Dedifferentiated amniotic fluid mesenchymal stem cell (primary cell): ENCODE data around the gene PSMG3.
"Not testable (repeated sequence)": the region's sequence is repeated elsewhere in the genome, so short reads cannot be mapped to it uniquely, and the experiment has no call there.

Source experiments
- DNase-seq: peaks from one replicate; pipeline ENCODE4 v3.0.0-alpha.2; 2016; ENCODE audit errors: extremely low spot score

Gene PSMG3

DNA sequence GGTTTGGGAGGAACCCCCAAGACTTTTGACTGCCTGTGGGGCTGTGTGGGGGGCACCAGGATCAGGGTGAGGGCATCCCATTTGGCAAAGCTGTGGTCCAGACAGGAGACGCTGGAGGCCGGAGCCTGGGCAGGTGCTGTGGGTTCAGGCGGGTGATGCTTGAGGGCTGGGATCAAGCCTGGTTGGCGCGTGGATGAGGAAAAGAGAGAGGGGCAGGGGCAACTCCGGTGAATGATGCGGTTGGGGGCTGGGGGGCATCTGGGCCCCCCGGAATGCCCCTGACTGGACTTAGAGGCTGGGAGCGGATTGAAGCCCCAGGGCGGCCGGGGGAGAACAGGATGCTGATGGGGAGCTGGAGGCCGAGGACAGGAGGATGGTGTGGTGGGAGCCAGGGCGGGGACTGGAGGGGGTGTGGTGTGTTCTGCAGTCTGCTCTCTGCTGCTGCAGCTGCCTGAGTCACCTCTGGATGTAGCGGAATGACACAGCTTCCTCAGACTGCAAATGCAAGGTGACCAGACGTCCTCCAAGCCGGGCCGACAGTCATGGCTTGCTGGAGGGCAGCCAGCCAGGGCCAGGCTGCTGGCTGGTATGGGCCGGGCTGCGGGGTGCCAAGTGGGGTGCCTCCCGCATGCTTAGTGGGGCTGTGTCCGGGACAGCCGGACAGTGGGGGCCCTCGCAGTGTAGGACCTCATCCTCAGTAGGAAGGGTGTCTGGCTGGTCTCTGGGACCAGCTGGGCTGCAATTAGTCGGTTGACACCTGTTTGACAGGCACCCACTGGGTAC is 36.1 kb downstream of the PSMG3 start:
- peak; percentile 63 for DNase-seq

- DNase-seq = no peak
Measured at GRCh38 chr7:1533255-1533546, 36.6 kb downstream of the PSMG3 start.

DNA sequence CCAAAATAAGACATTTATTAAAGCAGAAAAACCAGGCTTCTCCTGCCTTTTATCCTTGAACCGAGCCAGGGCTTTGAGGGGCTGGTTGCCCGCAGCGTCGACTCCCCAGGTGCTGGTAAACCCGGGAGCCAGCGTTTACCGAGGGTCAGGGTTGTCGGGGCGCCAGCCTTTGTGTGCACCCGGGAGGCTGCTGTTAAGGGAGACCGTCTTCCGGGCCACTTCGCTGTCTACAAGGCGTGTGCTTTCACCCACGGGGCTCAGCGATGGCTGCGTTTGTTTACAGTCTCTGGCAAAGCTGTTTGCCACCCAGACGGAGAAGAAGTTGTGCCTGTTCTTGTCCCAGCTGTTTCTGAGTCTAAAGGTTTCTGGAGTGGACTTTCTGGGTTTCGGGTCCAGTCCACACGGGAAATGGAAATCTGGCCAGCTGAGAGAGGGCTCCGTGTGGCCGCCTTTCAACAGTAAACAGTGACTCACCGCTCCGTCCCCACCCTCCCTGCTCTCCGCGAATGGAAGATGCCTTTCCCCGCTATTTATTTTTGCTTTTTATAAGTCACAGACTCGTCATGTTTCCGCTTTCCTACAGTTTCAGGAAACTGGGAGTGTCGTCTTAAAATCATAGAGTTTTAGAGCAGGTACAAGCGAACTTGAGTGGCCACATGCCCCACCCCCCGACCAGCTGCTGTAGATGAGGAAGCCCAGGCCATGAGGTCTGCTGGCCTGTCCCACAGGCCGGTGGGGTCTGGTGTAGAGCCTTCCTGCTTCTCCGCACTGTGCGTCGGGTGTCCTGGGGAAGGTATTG is 37.2 kb downstream of the PSMG3 start:
- DNase-seq = peak; percentile 79

- no peak for DNase-seq
Measured at GRCh38 chr7:1531979-1532455, 37.8 kb downstream of the PSMG3 start.

GRCh38 chr7:1531263-1531978 is 38.4 kb downstream of the PSMG3 start:
- DNase-seq = no peak

- DNase-seq = no peak
Measured at GRCh38 chr7:1530946-1531262, 38.9 kb downstream of the PSMG3 start.

DNA sequence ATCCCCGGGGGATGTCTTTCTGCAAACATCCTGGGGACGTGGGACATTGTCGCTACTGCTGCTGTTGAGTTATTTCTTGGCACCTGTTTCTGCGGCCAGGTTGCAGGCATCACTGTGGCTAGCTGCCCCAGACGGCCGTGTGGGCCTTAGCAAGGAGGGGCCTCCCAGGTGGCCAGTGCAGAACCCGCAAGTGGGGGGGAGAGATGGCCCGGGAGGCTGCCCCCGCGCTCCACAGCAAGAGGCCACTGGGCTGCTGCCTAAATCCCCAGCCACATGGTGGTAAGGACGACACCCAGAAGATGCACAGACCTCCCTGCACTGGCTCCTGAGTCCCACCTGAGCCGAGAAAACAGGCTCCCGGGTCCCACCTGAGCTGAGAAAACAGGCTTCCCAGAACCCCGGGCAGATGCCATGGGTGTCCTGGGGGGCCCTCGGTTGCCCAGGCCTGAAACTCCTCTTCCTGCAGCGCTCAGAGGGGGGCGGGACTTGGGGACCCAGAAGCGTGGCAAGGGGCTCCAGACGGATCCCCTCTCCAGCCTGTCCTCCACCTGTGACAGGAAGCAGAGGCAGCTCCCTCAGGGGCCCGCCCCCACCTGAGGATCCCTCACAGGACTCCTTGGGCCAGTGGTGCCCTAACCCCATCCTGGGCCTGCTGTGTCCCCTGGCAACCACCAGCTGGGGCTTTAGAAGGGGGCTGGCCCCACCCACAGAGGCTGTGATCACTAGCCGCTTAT is 40.3 kb downstream of the PSMG3 start:
- no peak for DNase-seq

GRCh38 chr7:1526271-1526754 is 43.5 kb downstream of the PSMG3 start:
- DNase-seq = no peak

DNA sequence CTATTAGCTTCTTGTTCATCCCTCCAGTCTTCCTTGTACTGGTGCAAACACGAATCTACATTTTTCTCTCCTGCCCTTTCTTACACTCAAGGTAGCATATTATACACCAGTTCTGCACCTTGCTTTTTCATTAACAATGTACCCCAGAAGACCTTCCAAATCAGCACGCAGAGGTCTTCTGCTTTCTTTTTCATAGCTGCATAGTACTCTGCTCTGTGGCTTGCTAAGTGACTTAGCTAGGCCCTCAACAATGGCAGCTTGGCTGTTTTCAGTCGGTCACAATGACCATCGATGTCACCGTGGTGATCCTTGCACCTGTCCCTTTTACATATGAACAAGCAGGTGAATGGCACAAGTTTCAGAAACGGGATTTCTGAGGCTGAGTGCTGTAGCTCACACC is 44.4 kb downstream of the PSMG3 start:
- no peak for DNase-seq

DNA sequence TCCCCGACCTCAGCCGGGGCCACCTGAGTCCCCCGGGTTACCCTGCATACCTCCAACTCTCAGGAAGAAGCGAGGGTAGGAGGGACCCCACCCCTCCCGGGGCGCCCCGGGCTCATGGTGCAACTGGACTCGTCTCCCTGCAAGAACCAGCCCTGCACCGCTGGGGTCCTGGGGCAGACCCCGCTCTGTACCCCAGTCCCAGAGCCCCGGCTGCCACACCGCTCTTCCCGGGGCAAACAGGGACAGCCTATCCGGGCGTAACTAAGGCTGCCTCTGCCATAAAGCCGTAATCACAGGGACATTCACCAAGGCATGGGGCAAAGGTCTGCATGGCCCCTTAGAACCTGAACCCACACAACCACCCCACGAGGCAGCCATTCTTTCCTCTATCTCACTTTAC is 46.0 kb downstream of the PSMG3 start:
- DNase-seq = no peak

DNA sequence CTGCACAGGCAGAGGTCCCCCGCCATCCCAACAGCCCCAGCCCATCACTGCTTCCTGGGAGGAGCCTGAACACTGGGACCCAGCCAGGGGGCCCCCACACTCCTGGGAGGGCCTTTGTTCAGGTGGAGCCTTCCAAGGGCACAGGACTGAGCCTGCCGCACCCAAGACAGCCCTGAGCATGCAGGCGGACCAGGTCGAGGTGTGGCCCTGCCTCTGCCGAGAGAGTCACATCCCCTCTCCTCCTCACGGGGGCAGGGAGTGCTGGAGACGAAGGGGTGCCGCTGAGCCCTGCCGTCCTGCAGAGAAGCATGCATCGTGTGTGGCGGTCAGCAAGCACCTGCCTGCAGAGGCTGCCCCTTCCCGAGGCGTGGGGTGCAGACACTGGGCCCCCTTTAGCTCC is 46.6 kb downstream of the PSMG3 start:
- DNase-seq = no peak

DNA sequence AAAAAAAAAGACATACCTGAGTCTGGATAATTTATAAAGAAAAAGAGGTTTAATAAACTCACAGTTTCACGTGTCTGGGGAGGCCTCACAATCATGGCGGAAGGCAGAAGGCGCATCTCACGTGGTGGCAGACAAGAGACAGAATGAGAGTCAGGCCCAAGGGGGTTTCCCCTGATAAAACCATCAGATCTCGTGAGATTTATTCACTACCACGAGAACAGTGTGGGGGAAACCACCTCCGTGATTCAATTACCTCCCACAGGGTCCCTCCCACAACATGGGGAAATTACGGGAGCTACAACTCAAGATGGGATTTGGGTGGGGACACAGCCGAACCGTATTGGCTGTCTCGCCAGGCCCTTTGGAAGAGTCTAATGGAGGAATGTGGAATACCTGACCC is 48.4 kb downstream of the PSMG3 start:
- DNase-seq = no peak

DNA sequence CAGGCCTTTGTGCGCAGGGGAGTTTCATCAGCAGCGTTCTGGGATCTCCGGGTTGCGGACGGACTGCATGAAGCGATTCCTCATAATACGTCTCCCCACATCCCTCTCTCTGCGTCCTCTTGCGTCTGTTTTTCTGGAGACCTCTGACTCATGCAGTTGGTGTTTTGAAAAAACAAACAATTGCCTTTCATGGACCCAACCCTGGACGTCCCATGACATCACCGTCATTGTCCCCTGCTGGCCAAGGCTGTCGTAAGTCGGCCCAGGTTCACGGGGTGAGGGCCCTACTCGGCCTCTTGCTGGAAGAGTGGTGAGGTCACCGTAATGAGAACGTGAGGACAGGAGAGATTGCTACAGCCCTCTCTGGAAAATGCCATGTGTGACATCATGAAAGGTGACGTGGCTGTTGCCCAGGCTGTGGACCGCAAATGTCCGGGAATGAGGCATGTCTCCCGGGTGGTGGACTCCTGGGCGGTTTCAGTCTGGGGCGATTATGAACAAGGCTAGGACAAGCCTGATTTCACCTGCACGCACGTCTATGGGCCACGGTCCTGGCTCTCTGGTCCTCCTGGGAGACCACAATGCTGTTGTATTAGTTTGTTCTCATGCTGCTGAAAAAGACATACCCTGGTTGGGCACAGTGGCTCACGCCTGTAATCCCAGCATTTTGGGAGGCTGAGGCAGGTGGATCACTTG is 49.1 kb downstream of the PSMG3 start:
- DNase-seq = no peak

- DNase-seq = not testable (repeated sequence)
Measured at GRCh38 chr7:1519322-1519922, 50.4 kb downstream of the PSMG3 start.
